ENCODE data around the gene SH3RF3.
A peak's percentile ranks its signal among the peaks of the same experiment; 100 is the strongest.
"Not testable (repeated sequence)": the region's sequence is repeated elsewhere in the genome, so short reads cannot be mapped to it uniquely, and the experiment has no call there.

Gene SH3RF3

GRCh38 chr2:109128616-109129355 is at the start of gene SH3RF3:
Gene SH3RF3, plus strand, starts transcription at chr2:109129205.
- peak in 26 of 58 donors; percentile 14 to 72 (median 41) for DNase-seq

- no peak for DNase-seq
Measured at GRCh38 chr2:109079590-109079989, 49.4 kb upstream of the SH3RF3 start.

GRCh38 chr2:109080109-109080508 is 48.9 kb upstream of the SH3RF3 start:
- no peak for DNase-seq

GRCh38 chr2:109080757-109081156 is 48.2 kb upstream of the SH3RF3 start:
- no peak for DNase-seq

GRCh38 chr2:109081374-109081773 is 47.6 kb upstream of the SH3RF3 start:
- no peak for DNase-seq

- DNase-seq, result no peak
Measured at GRCh38 chr2:109083771-109084170, 45.2 kb upstream of the SH3RF3 start.

GRCh38 chr2:109084341-109084740 is 44.7 kb upstream of the SH3RF3 start:
- DNase-seq, result no peak

- DNase-seq, result no peak
Measured at GRCh38 chr2:109085912-109086742, 42.9 kb upstream of the SH3RF3 start.

- DNase-seq, result no peak
Measured at GRCh38 chr2:109086743-109087020, 42.3 kb upstream of the SH3RF3 start.

- no peak for DNase-seq
Measured at GRCh38 chr2:109087055-109087663, 41.8 kb upstream of the SH3RF3 start.

GRCh38 chr2:109089602-109090300 is 39.3 kb upstream of the SH3RF3 start:
- DNase-seq, result no peak

GRCh38 chr2:109091526-109091925 is 37.5 kb upstream of the SH3RF3 start:
- DNase-seq, result no peak

- no peak for DNase-seq
Measured at GRCh38 chr2:109094144-109094543, 34.9 kb upstream of the SH3RF3 start.

- no peak for DNase-seq
Measured at GRCh38 chr2:109098251-109098920, 30.6 kb upstream of the SH3RF3 start.

- DNase-seq, result no peak
Measured at GRCh38 chr2:109098921-109099273, 30.1 kb upstream of the SH3RF3 start.

- no peak for DNase-seq
Measured at GRCh38 chr2:109102588-109103233, 26.3 kb upstream of the SH3RF3 start.

GRCh38 chr2:109105113-109105512 is 23.9 kb upstream of the SH3RF3 start:
- DNase-seq, result no peak

GRCh38 chr2:109108740-109109139 is 20.3 kb upstream of the SH3RF3 start:
- DNase-seq, result no peak

GRCh38 chr2:109109342-109109741 is 19.7 kb upstream of the SH3RF3 start:
- DNase-seq, result no peak

- no peak for DNase-seq
Measured at GRCh38 chr2:109110170-109110569, 18.8 kb upstream of the SH3RF3 start.

- DNase-seq, result not testable (repeated sequence)
Measured at GRCh38 chr2:109117181-109117580, 11.8 kb upstream of the SH3RF3 start.

All from anterior cingulate cortex (tissue), 58 donors.